HG02885 (cell line): ENCODE data around the gene SLC25A36.
"Not testable (repeated sequence)": the region's sequence is repeated elsewhere in the genome, so short reads cannot be mapped to it uniquely, and the experiment has no call there.

ENCODE experiments used
- ATAC-seq: cut with Tn5 transposase; IDR thresholded peaks from one replicate; pipeline ENCODE4 v1.9.1; 2021; ENCODE audit warnings: mild to moderate bottlenecking; ENCODE audit not compliant: unreplicated experiment, poor library complexity

The SLC25A36 gene

GRCh38 chr3:140980663-140981062 lies 39.0 kb downstream of the SLC25A36 start:
- ATAC-seq: no peak

DNA sequence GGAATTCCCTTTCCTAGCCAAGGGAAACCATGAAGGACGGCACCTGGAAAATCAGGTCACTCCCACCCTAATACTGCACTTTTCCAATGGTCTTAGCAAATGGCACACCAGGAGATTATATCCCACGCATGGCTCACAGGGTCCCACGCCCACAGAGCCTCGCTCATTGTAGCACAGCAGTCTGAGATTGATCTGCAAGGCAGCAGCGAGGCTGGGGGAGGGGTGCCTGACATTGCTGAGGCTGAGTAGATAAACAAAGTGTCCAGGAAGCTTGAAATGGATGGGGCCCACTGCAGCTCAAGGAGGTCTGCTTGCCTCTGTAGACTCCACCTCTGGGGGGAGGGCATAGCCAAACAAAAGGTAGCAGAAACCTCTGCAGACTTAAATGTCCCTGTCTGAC lies 46.2 kb downstream of the SLC25A36 start:
- not testable (repeated sequence) for ATAC-seq

DNA sequence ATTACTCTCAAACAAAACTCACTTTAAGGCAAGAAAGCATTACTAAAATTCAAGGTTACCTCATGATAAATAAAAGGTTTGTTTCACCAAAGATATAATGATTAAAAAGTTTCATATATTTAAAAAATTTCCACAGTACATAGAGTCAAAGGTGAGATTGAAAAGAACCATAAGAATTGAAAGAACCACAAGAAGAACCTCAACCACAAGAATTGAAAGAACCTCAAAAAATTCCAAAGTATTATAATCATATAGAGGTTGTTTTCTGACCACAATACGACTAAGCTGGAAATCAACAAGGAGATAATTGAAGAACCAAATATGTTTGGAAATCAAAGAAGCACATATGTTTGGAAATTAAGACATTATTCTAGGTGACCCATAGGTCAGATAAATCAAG lies 52.7 kb downstream of the SLC25A36 start:
- ATAC-seq: no peak

GRCh38 chr3:140994861-140995260 lies 53.2 kb downstream of the SLC25A36 start:
- not testable (repeated sequence) for ATAC-seq

- ATAC-seq: no peak
These were observed 54.2 kb downstream of the SLC25A36 start for GRCh38 chr3:140995881-140996280.

GRCh38 chr3:141000027-141000663 lies 58.5 kb downstream of the SLC25A36 start:
- peak; percentile 82 for ATAC-seq

DNA sequence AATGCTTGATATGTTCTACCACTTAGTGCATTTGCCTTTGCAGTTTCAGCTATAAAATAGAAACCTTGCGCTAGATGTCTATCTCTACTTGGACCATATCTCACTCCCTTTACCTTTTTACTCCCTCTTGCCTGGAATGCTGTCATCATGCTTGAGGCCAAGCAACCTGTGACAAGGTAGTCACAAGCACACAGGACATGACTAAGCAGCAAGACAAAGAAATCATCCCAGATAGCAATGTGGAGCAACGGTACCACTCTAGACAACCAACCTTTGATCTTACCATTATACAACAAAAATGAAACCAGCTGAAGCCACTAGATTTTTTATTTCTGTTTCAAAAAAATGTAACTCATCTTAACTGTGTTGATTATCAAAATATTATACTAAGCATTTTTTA lies 59.0 kb downstream of the SLC25A36 start:
- no peak for ATAC-seq

DNA sequence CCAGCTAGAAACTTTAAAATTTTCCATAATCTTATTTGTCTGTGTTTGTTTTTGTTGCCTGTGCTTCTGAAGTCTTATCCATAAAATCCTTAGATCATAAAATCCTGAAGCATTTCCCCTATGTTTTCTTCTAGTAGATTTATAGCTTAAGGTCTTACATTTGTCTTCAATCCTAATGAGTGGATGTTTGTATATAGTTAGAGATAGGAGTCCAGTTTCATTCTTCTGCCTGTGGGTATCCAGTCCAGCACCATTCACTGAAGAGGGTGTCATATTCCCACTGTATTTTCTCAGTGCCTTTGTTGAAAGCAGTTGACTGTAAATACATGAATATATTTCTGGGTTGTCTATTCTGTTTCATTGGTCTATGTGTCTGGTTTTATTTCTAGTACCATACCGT lies 64.7 kb downstream of the SLC25A36 start:
- no peak for ATAC-seq

DNA sequence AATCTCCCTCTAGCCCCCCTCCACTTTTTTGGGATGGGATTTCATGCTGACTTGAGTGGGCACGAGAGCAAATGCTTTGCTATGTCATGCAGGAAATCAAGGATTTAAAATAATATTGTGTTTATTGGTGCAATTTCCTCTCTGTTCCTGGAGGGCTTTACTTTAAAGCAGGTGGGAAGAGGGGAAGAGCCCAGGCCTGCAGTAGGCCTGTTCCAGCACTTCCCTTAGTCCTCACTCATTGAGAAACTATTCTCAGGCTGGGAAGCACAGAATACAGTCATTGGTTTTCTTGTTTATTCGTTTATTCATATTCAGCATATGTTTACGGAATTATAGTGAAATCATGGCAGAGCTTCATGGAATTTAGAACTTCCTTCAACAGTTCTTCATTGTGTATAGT lies 67.9 kb downstream of the SLC25A36 start:
- no peak for ATAC-seq

- peak; percentile 94 for ATAC-seq
These were observed 69.8 kb downstream of the SLC25A36 start for GRCh38 chr3:141011232-141011996.

GRCh38 chr3:141011997-141012262 lies 70.3 kb downstream of the SLC25A36 start:
- peak; percentile 13 for ATAC-seq

GRCh38 chr3:141012571-141012970 lies 70.9 kb downstream of the SLC25A36 start:
- ATAC-seq: no peak

DNA sequence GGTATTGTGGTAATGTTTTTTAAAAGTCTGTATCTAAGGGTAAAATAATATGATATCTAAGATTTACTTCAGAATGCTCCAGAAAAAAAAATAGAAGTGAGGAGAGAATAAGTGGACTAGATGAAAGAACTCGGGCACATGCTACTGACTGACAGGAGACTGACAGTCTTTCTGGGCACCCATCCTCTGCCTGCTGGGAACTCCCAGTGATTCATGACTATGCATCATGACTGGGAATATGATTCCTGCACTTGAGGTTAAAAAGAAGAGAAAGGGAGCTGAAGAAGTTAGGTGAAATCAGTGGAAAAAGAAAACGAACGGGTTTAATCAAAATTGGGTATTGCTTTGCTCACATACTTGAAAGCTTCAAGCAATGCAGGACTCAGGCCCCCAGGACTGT lies 73.8 kb downstream of the SLC25A36 start:
- ATAC-seq: no peak

DNA sequence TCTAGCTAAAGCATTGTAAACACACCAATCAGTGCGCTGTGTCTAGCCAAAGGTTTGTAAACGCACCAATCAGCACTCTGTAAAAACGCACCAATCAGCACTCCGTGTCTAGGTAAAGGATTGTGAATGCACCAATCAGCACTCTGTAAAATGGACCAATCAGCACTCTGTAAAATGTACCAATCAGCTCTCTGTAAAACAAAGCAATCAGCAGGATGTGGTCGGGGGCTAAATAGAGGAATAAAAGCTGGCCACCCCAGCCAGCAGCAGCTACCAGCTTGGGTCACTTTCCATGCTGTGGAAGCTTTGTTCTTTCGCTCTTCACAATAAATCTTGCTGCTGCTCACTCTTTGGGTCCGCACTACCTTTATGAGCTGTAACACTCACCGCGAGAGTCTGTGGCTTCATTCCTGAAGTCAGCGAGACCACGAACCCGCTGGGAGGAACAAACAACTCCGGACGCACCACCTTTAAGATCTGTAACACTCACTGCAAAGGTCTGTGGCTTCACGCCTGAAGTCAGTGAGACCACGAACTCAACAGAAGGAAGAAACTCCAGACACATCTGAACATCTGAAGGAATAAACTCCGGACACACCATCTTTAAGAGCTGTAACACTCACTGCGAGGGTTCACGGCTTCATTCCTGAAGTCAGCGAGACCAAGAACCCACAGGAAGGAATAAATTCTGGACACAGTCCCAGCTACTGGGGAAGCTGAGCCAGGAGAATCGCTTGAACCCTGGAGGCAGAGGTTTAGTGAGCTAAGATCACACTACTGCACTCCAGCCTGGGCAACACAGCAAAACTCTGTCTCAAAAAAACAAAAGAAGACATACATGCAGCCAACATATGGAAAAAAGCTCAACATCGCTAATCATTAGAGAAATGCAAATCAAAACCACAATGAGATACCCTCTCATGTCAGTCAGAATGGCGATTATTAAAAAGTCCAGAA lies 76.0 kb downstream of the SLC25A36 start:
- not testable (repeated sequence) for ATAC-seq

GRCh38 chr3:141019244-141019643 lies 77.6 kb downstream of the SLC25A36 start:
- no peak for ATAC-seq

GRCh38 chr3:141020143-141020830 lies 78.7 kb downstream of the SLC25A36 start:
- ATAC-seq: no peak

DNA sequence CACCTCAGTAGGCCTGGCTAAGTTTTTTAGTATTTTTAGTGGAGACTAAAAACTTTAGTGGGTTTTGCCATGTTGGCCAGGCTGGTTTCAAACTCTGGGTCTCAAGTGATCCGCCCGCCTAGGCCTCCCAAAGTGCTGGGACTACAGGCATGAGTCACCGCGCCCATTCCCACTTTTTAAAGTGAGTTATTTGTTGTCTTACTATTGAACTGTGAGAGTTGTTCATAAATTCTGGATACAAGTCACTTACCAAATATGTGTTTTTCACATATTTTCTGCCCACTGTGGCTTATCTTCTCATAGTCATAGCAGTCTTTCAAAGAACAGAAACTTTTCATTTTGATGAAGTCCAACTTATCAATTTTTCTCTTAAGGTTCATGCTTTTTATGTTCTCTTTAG lies 79.6 kb downstream of the SLC25A36 start:
- no peak for ATAC-seq
